CD14-positive monocyte (primary cell): ENCODE results near the gene ST8SIA3. TPM values are rescaled to one million over a fixed set of nuclear protein-coding genes. Genes with fewer than 3 reads are reported as not detected.

Experiments
- DNase-seq, 3 donors: peaks; one replicate each; pipeline ENCODE4 v3.0.0-alpha.2; 2011 to 2022
- H2AFZ ChIP-seq: 2 replicates; pipeline ENCODE4 v1.6.0; 2012; ENCODE audit warnings: mild to moderate bottlenecking, low read depth, low read length, inconsistent platforms; ENCODE audit not compliant: insufficient read depth, poor library complexity, severe bottlenecking
- H3K27ac ChIP-seq, 2 donors: 1 replicate in 1 of 2; 2 replicates in 1 of 2; pipeline ENCODE4 v1.5.1; 2012 to 2013; ENCODE audit warnings: low read length in 2 of 2, control low read depth in 1 of 2, inconsistent platforms in 1 of 2, low read depth in 1 of 2, mild to moderate bottlenecking in 1 of 2
- H3K27me3 ChIP-seq, 2 donors: one replicate each; pipeline versions ENCODE4 v1.6.0 to v1.6.1; 2011 to 2013; ENCODE audit warnings: low read length in 2 of 2; ENCODE audit not compliant: control insufficient read depth in 2 of 2, insufficient read depth in 2 of 2
- H3K36me3 ChIP-seq, 2 donors: replicated peaks in 1 of 2; 1 replicate in 1 of 2; 2 replicates in 1 of 2; pipeline versions ENCODE4 v1.5.1 to v1.6.1; 2012 to 2013; ENCODE audit warnings: low read length in 2 of 2, control low read depth in 1 of 2, inconsistent platforms in 1 of 2, mild to moderate bottlenecking in 1 of 2; ENCODE audit not compliant: insufficient read depth in 2 of 2, control insufficient read depth in 1 of 2
- H3K4me1 ChIP-seq, 2 donors: 1 replicate in 1 of 2; 2 replicates in 1 of 2; pipeline versions ENCODE4 v1.5.1 to v1.6.1; 2012 to 2013; ENCODE audit warnings: low read length in 2 of 2, control low read depth in 1 of 2, inconsistent platforms in 1 of 2, mild to moderate bottlenecking in 1 of 2, moderate library complexity in 1 of 2; ENCODE audit not compliant: insufficient read depth in 2 of 2, control insufficient read depth in 1 of 2
- H3K4me2 ChIP-seq: replicated peaks from 2 replicates; pipeline ENCODE3; 2012; ENCODE audit warnings: low read length, moderate library complexity, mild to moderate bottlenecking; ENCODE audit not compliant: poor library complexity, severe bottlenecking; ENCODE audit errors: extremely low read depth
- H3K4me3 ChIP-seq, 3 experiments: fragments of 200-600 bp in 1 of 3; sonication (generic) in 1 of 3; replicated peaks in 1 of 3; 1 replicate in 2 of 3; 2 replicates in 1 of 3; pipeline ENCODE4 v1.5.1; 2011 to 2013; ENCODE audit warnings: low read length in 3 of 3, mild to moderate bottlenecking in 3 of 3, control low read depth in 2 of 3, low read depth in 2 of 3, inconsistent platforms in 1 of 3, moderate library complexity in 1 of 3
- H3K79me2 ChIP-seq: 2 replicates; pipeline ENCODE4 v1.6.0; 2012; ENCODE audit warnings: mild to moderate bottlenecking, control low read depth, inconsistent platforms, low read length, moderate library complexity; ENCODE audit not compliant: insufficient read depth
- H3K9ac ChIP-seq: 2 replicates; pipeline ENCODE4 v1.6.0; 2017; ENCODE audit warnings: low read length, mild to moderate bottlenecking; ENCODE audit not compliant: insufficient read depth, poor library complexity, severe bottlenecking
- H3K9me3 ChIP-seq, 2 donors: replicated peaks in 1 of 2; 1 replicate in 1 of 2; 2 replicates in 1 of 2; pipeline versions ENCODE4 v1.5.1 to v1.6.1; 2012 to 2013; ENCODE audit warnings: low read length in 2 of 2, control low read depth in 1 of 2; ENCODE audit not compliant: control insufficient read depth in 1 of 2, insufficient read depth in 1 of 2
- H4K20me1 ChIP-seq: 2 replicates; pipeline ENCODE4 v1.6.0; 2012; ENCODE audit warnings: mild to moderate bottlenecking, low read length, control low read depth, moderate library complexity; ENCODE audit not compliant: insufficient read depth
- H3K27ac Mint-ChIP-seq, 7 donors: one replicate each; pipeline ENCODE4 v1.8.0; 2020; ENCODE audit warnings: mild to moderate bottlenecking in 7 of 7, mixed read lengths in 7 of 7, moderate library complexity in 6 of 7, inconsistent platforms in 2 of 7
- H3K27me3 Mint-ChIP-seq, 3 donors: one replicate each; pipeline ENCODE4 v1.8.0; 2021 to 2022; ENCODE audit warnings: low read depth in 3 of 3, mild to moderate bottlenecking in 3 of 3, mixed read lengths in 3 of 3, moderate library complexity in 3 of 3, inconsistent platforms in 1 of 3
- H3K36me3 Mint-ChIP-seq, 2 donors: one replicate each; pipeline ENCODE4 v1.8.0; 2020; ENCODE audit warnings: mixed read lengths in 2 of 2, inconsistent platforms in 1 of 2, mild to moderate bottlenecking in 1 of 2
- H3K4me1 Mint-ChIP-seq: one replicate; pipeline ENCODE4 v1.8.0; 2020; ENCODE audit warnings: mild to moderate bottlenecking, mixed read lengths
- H3K4me3 Mint-ChIP-seq, 2 donors: one replicate each; pipeline ENCODE4 v1.8.0; 2020; ENCODE audit warnings: mild to moderate bottlenecking in 2 of 2, mixed read lengths in 2 of 2, moderate library complexity in 1 of 2
- H3K9me3 Mint-ChIP-seq, 7 donors: one replicate each; pipeline ENCODE4 v1.8.0; 2020 to 2022; ENCODE audit warnings: mixed read lengths in 7 of 7, mild to moderate bottlenecking in 6 of 7, moderate library complexity in 6 of 7, inconsistent platforms in 2 of 7
- WGBS: methylation state at CpG from one replicate; pipeline ENCODE4 v1.1.5; 2013; ENCODE audit warnings: missing lambda C conversion rate; ENCODE audit not compliant: insufficient coverage; 5-methylcytosine and 5-hydroxymethylcytosine counted together
- intact Hi-C, 2 donors: fragments of 100-400 bp; cut with micrococcal nuclease; formaldehyde crosslinking; loops; one replicate each; pipeline versions ENCODE4 v1.15.0 to v1.15.1; 2023
- polyA plus RNA-seq, 3 donors: library from polyadenylated mRNA; depleted of rRNA in 1 of 3; unstranded in 2 of 3; stranded (reverse) in 1 of 3; fragments of 300-500 nt in 2 of 3; fragments of >200 nt in 1 of 3; fragmentation: Illumina TruSeq in 2 of 3; gene quantifications; 1 replicate in 2 of 3; 2 replicates in 1 of 3; pipeline ENCODE4 v1.2.3, GENCODE V29; 2012 to 2021
- TF ChIP-seq, protein P1 (sequence below): fragments of 200-600 bp; IDR thresholded peaks from one replicate; pipeline ENCODE4 v1.8.0; 2022; ENCODE audit warnings: antibody characterized with exemption, mild to moderate bottlenecking

The ST8SIA3 gene
- polyA plus RNA-seq, 3 donors, result not detected

DNA sequence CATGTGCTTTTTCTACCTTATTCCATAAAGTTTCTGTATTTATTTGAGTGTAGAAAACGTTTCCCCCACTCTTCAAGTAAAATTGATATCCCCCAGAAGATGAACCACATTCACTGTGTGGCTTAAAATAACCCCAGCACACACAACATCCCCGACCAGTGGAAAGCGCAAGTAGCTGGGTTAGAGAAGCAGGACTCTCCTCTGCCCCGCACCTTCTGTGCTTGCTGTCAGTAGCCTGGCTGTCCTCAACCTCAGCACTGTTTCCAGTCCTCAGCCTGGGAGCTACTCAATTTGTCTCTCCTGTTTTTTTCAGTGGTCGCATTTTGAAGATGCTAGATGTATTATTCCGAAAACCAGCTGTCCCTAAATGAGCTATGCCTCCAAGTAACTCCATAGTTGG lies 18.0 kb upstream of the ST8SIA3 start:
- Histone ChIP-seq H4K20me1 (no peaks in the 10 kb centered on the region), H2AFZ (no peak overlapping the region), H3K36me3 (no peaks in the 10 kb centered on the region), H3K79me2 (no peaks in the 10 kb centered on the region), H3K4me1 (no peaks in the 10 kb centered on the region), H3K9ac (no peak overlapping the region), H3K4me3 (no peak overlapping the region), H3K4me2 (no peak overlapping the region), H3K27me3 (no peaks in the 10 kb centered on the region), H3K27ac (no peak overlapping the region), H3K9me3 (no peaks in the 10 kb centered on the region)
- intact Hi-C loops, result no loop called here
- H3K4me3 Mint-ChIP-seq, result no peak overlapping the region
- H3K9me3 Mint-ChIP-seq, result peaks cover 0 to 5% (median 0%) of the 10 kb centered on the region in 7 donors
- 80% methylated on average over 2 of the region's 6 CpGs for WGBS
- TF ChIP-seq, protein P1, sequence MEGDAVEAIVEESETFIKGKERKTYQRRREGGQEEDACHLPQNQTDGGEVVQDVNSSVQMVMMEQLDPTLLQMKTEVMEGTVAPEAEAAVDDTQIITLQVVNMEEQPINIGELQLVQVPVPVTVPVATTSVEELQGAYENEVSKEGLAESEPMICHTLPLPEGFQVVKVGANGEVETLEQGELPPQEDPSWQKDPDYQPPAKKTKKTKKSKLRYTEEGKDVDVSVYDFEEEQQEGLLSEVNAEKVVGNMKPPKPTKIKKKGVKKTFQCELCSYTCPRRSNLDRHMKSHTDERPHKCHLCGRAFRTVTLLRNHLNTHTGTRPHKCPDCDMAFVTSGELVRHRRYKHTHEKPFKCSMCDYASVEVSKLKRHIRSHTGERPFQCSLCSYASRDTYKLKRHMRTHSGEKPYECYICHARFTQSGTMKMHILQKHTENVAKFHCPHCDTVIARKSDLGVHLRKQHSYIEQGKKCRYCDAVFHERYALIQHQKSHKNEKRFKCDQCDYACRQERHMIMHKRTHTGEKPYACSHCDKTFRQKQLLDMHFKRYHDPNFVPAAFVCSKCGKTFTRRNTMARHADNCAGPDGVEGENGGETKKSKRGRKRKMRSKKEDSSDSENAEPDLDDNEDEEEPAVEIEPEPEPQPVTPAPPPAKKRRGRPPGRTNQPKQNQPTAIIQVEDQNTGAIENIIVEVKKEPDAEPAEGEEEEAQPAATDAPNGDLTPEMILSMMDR, result no peak
- H3K27me3 Mint-ChIP-seq, result peaks cover 2 to 11% (median 5%) of the 10 kb centered on the region in 3 donors
- no peak for DNase-seq
- H3K27ac Mint-ChIP-seq, result peak overlapping the region in 1 of 7 donors; percentile 7
- H3K4me1 Mint-ChIP-seq, result no peaks in the 10 kb centered on the region
- H3K36me3 Mint-ChIP-seq, result no peaks in the 10 kb centered on the region

- H3K36me3 ChIP-seq, result no peaks in the 10 kb centered on the region
- H2AFZ ChIP-seq, result no peak overlapping the region
- no peak overlapping the region for H3K4me2 ChIP-seq
- peaks cover 0 to 5% (median 1%) of the 10 kb centered on the region in 7 donors for H3K9me3 Mint-ChIP-seq
- intact Hi-C loops, result no loop called here
- DNase-seq, result no peak
- no peak overlapping the region for H3K9ac ChIP-seq
- peaks cover 3 to 14% (median 5%) of the 10 kb centered on the region in 3 donors for H3K27me3 Mint-ChIP-seq
- H3K4me3 ChIP-seq, result no peak overlapping the region
- H3K27me3 ChIP-seq, result no peaks in the 10 kb centered on the region
- no peaks in the 10 kb centered on the region for H4K20me1 ChIP-seq
- H3K4me1 Mint-ChIP-seq, result no peaks in the 10 kb centered on the region
- no peak overlapping the region for H3K27ac ChIP-seq
- no CpG with 5 or more reads among the region's 2 CpGs for WGBS
- no peaks in the 10 kb centered on the region for H3K9me3 ChIP-seq
- TF ChIP-seq, protein P1, result no peak
- H3K36me3 Mint-ChIP-seq, result no peaks in the 10 kb centered on the region
- H3K79me2 ChIP-seq, result no peaks in the 10 kb centered on the region
- no peak overlapping the region for H3K4me3 Mint-ChIP-seq
- no peak overlapping the region for H3K27ac Mint-ChIP-seq
- H3K4me1 ChIP-seq, result no peaks in the 10 kb centered on the region
Observed at GRCh38 chr18:57336343-57336742, 16.0 kb upstream of the ST8SIA3 start.
